Small intestine (tissue), 7 donors: Measurements from ENCODE around the gene NECTIN4. TPM values are rescaled to one million over a fixed set of nuclear protein-coding genes. Genes with fewer than 3 reads are reported as not detected.

Experiments used
- DNase-seq, 2 donors: peaks; one replicate each; pipeline versions ENCODE4 v3.0.0 to v3.0.0-alpha.2; 2013
- FAIRE-seq: peaks from 2 replicates; lab custom pipeline; 2012; peaks lifted over from hg19 to GRCh38; lab: Jason Lieb, UNC
- H3K27ac ChIP-seq, 3 donors: one replicate each; pipeline ENCODE4 v1.5.1; 2013; ENCODE audit warnings: low read length in 2 of 3, mild to moderate bottlenecking in 2 of 3, control low read depth in 1 of 3, inconsistent platforms in 1 of 3, low read depth in 1 of 3, moderate library complexity in 1 of 3
- H3K27me3 ChIP-seq, 3 donors: one replicate each; pipeline ENCODE4 v1.6.1; 2013; ENCODE audit warnings: low read length in 3 of 3, inconsistent platforms in 1 of 3; ENCODE audit not compliant: control insufficient read depth in 3 of 3, insufficient read depth in 3 of 3
- H3K36me3 ChIP-seq, 3 donors: one replicate each; pipeline ENCODE4 v1.6.1; 2013; ENCODE audit warnings: low read length in 3 of 3, inconsistent platforms in 1 of 3, low read depth in 1 of 3, mild to moderate bottlenecking in 1 of 3, moderate library complexity in 1 of 3; ENCODE audit not compliant: control insufficient read depth in 3 of 3, insufficient read depth in 2 of 3
- H3K4me1 ChIP-seq, 3 donors: one replicate each; pipeline ENCODE4 v1.6.1; 2013; ENCODE audit warnings: low read length in 2 of 3, inconsistent platforms in 1 of 3, low read depth in 1 of 3, mild to moderate bottlenecking in 1 of 3, moderate library complexity in 1 of 3; ENCODE audit not compliant: control insufficient read depth in 3 of 3, insufficient read depth in 2 of 3
- H3K4me3 ChIP-seq, 3 donors: one replicate each; pipeline ENCODE4 v1.5.1; 2013; ENCODE audit warnings: low read length in 3 of 3, control low read depth in 1 of 3, inconsistent platforms in 1 of 3, low read depth in 1 of 3, mild to moderate bottlenecking in 1 of 3, moderate library complexity in 1 of 3
- H3K9me3 ChIP-seq, 2 donors: one replicate each; pipeline ENCODE4 v1.6.1; 2013; ENCODE audit warnings: low read depth in 1 of 2, low read length in 1 of 2; ENCODE audit not compliant: control insufficient read depth in 2 of 2, insufficient read depth in 1 of 2
- WGBS, 3 donors: extraction: QIAGEN DNeasy Blood & Tissue Kit; methylation state at CpG; one replicate each; pipeline ENCODE4 v1.1.7; 2013; 5-methylcytosine and 5-hydroxymethylcytosine counted together
- polyA plus RNA-seq, 4 donors: library from polyadenylated mRNA; stranded (reverse) in 3 of 4; unstranded in 1 of 4; fragments of 200-250 nt in 3 of 4; fragments of 120-200 nt in 1 of 4; gene quantifications; one replicate each; pipeline versions ENCODE4 v1.2.1 to v1.2.3, GENCODE V29; 2013
- donor health status: healthy with polysubstance abuse.
- donor health status: control.
- donor health status: control.
- donor health status: Bipolar disorder and iron deficiency.
- donor health status: healthy.

NECTIN4 gene
- polyA plus RNA-seq, 4 donors: 0.22 to 1.0 (median 0.93) TPM; not detected in 1

GRCh38 chr1:161083748-161084596 lies 5.4 kb downstream of the NECTIN4 start:
- Histone ChIP-seq H3K27ac (peak overlapping the region in 2 of 3 donors; percentile 22 to 45), H3K27me3 (peaks cover 0 to 8% (median 0%) of the 10 kb centered on the region in 3 donors), H3K36me3 (no peaks in the 10 kb centered on the region), H3K9me3 (no peaks in the 10 kb centered on the region), H3K4me1 (peaks cover 0 to 28% (median 6%) of the 10 kb centered on the region in 3 donors), H3K4me3 (no peak overlapping the region)
- FAIRE-seq: no peak
- DNase-seq: peak in 1 of 2 donors; percentile 50
- WGBS, 3 donors: 74 to 80% (median 76%) methylated on average over 10 of the region's 10 CpGs

- peak overlapping the region in 2 of 3 donors; percentile 22 to 56 for H3K27ac ChIP-seq
- H3K36me3 ChIP-seq: no peaks in the 10 kb centered on the region
- 40 to 57% (median 49%) methylated on average over 7 to 8 of the region's 8 CpGs for WGBS, 3 donors
- H3K4me3 ChIP-seq: no peak overlapping the region
- H3K27me3 ChIP-seq: peaks cover 0 to 8% (median 0%) of the 10 kb centered on the region in 3 donors
- FAIRE-seq (no peak), DNase-seq (peak; percentile 78 to 93)
- H3K9me3 ChIP-seq: no peaks in the 10 kb centered on the region
- peaks cover 0 to 26% (median 6%) of the 10 kb centered on the region in 3 donors for H3K4me1 ChIP-seq
Measured at GRCh38 chr1:161082996-161083747, 6.2 kb downstream of the NECTIN4 start.

- peak overlapping the region in 1 of 3 donors; percentile 56 for H3K27ac ChIP-seq
- FAIRE-seq (no peak), DNase-seq (no peak)
- peaks cover 0 to under 1% (median 0%) of the 10 kb centered on the region in 3 donors for H3K36me3 ChIP-seq
- H3K4me3 ChIP-seq: no peak overlapping the region
- peaks cover 0 to 26% (median 6%) of the 10 kb centered on the region in 3 donors for H3K4me1 ChIP-seq
- H3K9me3 ChIP-seq: no peaks in the 10 kb centered on the region
- H3K27me3 ChIP-seq: peaks cover 0 to 8% (median 0%) of the 10 kb centered on the region in 3 donors
- 81 to 90% (median 86%) methylated on average over 2 of the region's 2 CpGs for WGBS, 3 donors
Measured at GRCh38 chr1:161082483-161082882, 6.9 kb downstream of the NECTIN4 start.

GRCh38 chr1:161081519-161081918 lies 7.8 kb downstream of the NECTIN4 start:
- FAIRE-seq (no peak), DNase-seq (no peak)
- Histone ChIP-seq H3K9me3 (no peaks in the 10 kb centered on the region), H3K36me3 (peaks cover 0 to 3% (median 0%) of the 10 kb centered on the region in 3 donors), H3K27me3 (peaks cover 0 to 8% (median 0%) of the 10 kb centered on the region in 3 donors), H3K27ac (no peak overlapping the region), H3K4me1 (peaks cover 0 to 26% (median 6%) of the 10 kb centered on the region in 3 donors), H3K4me3 (no peak overlapping the region)
- WGBS, 3 donors: 74 to 78% (median 77%) methylated on average over 5 of the region's 5 CpGs

- Histone ChIP-seq H3K27ac (no peak overlapping the region), H3K4me1 (peaks cover 0 to 22% (median 6%) of the 10 kb centered on the region in 3 donors), H3K27me3 (peaks cover 0 to 8% (median 0%) of the 10 kb centered on the region in 3 donors), H3K4me3 (no peak overlapping the region), H3K9me3 (no peaks in the 10 kb centered on the region), H3K36me3 (peaks cover 0 to 6% (median 0%) of the 10 kb centered on the region in 3 donors)
- DNase-seq (peak in 1 of 2 donors; percentile 32), FAIRE-seq (no peak)
- WGBS, 3 donors: 59 to 77% (median 72%) methylated on average over 5 of the region's 5 CpGs
Measured at GRCh38 chr1:161080441-161081405, 8.6 kb downstream of the NECTIN4 start.

- FAIRE-seq: no peak
- 71 to 94% (median 87%) methylated on average over 38 to 41 of the region's 41 CpGs for WGBS, 3 donors
Measured at GRCh38 chr1:161079436-161080110, 9.8 kb downstream of the NECTIN4 start.

GRCh38 chr1:161077426-161077825 lies 11.9 kb downstream of the NECTIN4 start:
- peaks cover 0 to 8% (median 0%) of the 10 kb centered on the region in 3 donors for H3K27me3 ChIP-seq
- H3K4me3 ChIP-seq: no peak overlapping the region
- no peaks in the 10 kb centered on the region for H3K9me3 ChIP-seq
- 80 to 96% (median 91%) methylated on average over 9 of the region's 9 CpGs for whole genome bisulfite sequencing, 3 donors
- DNase-seq: no peak
- no peak overlapping the region for H3K27ac ChIP-seq
- FAIRE-seq: no peak
- peaks cover 0 to 2% (median 0%) of the 10 kb centered on the region in 3 donors for H3K4me1 ChIP-seq
- H3K36me3 ChIP-seq: peaks cover 0 to 6% (median 0%) of the 10 kb centered on the region in 3 donors

More at GRCh38 chr1:161079436-161080110, 9.8 kb downstream of the NECTIN4 start:
- peaks cover 0 to 6% (median 0%) of the 10 kb centered on the region in 3 donors for H3K36me3 ChIP-seq
- H3K4me1 ChIP-seq: peaks cover 0 to 18% (median 6%) of the 10 kb centered on the region in 3 donors
- DNase-seq: no peak
- no peaks in the 10 kb centered on the region for H3K9me3 ChIP-seq
- H3K27me3 ChIP-seq: peaks cover 0 to 8% (median 0%) of the 10 kb centered on the region in 3 donors
- no peak overlapping the region for H3K4me3 ChIP-seq
- H3K27ac ChIP-seq: no peak overlapping the region
